HG03571 (cell line): ENCODE data around the gene NPR3.

ENCODE experiments used
- ATAC-seq: cut with Tn5 transposase; IDR thresholded peaks from one replicate; pipeline ENCODE4 v1.9.1; 2021; ENCODE audit not compliant: unreplicated experiment

Gene NPR3

DNA sequence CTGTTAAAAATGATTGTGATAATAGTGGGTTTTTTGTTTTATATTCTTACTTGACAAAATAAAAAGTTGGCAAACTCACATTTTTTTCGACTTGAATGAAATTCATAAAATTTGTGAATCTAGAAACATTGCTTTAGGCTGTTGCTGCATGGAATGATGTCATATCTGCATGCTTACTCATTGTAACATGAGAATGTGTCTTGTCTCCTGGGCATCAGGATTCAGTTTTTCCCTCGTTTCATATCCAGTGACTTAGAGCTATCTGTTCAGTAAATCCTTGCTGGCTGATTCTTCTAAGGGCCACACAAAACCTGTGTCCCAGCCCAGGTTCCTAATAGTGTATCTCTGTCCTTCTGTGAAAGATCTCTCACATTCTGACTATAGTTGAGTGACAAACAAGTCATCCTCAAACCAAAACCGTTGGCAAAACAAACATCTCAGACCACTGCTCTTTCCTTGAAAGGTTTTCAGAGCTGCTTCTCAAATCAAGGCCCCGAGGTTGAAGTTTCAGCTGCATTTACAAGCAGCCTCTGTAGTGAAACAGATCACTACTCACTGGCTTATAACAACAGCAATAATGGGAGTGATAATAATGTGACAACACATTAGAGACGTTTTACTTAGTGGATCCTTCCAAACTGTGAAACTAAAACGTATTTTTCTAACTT, 95.0 kb downstream of the NPR3 start:
- no peak for ATAC-seq

DNA sequence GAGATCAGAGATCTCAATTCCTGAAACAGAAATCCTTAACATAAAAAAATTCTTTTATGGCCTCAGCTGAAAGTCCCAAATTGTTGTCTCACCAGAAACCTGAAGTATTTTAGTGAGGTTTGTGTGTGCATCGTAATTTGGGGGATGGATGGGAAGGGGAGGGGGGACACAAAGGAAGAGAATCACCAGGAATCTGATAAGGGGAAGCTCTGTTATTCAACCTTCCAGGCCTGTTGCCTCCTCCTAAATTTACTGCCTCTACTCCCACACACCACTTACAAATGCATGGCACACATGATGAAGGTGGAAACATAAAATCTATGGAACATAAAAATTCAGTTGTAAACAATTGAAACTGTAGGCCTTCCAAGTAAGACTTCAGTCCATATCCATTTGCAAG, 97.7 kb downstream of the NPR3 start:
- ATAC-seq = no peak

- ATAC-seq = no peak
Observed at GRCh38 chr5:32810804-32811203, 99.7 kb downstream of the NPR3 start.

DNA sequence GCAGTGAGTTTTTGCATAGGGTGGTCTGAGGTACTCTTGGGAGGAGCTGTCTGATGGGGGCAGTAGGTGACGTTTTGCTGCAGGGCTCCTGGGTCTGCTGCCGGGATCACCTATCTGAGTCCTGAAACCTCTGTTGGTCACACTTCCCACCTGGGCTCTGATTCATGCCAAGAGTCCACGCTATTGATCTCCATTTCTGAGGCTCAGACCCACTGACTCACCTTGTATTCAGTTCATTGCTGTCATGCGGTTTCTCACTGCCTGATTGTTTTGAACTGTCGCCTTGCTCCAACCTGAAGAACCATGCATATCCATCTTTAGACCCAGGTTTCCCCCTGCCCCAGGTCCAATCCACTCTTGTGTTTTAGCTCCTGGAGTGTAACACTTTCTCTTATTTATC, 101.3 kb downstream of the NPR3 start:
- ATAC-seq = no peak

GRCh38 chr5:32814141-32814540, 103.0 kb downstream of the NPR3 start:
- ATAC-seq = no peak

GRCh38 chr5:32814620-32815019, 103.5 kb downstream of the NPR3 start:
- no peak for ATAC-seq

DNA sequence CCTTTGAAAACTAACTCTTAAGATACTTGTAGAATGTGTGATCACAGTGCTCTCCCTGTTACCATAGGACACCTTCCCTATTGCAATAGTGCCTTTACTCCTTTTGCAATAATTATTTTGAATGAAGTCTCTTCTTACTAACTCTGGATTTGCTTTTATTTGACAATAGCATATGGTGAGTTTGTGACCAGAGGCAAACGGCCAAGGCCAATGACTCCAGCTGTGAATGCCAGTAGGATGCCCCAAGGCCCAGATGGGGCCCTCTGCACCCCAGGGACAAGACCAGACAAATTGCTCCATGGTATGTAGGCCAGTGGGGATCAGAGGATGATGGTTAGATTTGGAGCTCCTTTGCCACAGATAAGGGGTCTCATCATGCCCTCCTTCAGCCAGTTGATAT, 116.9 kb downstream of the NPR3 start:
- ATAC-seq = no peak

DNA sequence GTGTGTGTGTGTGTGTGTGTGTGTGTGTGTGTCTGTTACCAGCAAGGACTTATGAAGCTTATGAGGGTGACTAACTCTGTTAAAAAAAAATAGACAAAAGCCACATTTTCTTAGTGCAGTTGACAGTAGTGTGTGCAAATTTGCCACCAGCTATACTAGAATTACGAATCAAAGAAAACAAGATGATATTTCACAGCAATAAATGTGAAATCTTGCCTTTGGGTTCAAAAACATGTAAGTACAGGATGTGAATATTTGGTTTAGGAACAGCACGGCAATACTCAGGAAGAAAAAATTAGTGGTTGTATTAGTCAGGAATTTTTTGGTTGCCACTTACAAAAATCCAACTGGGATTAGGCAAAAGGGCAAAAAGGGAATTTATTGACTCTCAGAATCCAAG, 117.4 kb downstream of the NPR3 start:
- ATAC-seq = no peak

DNA sequence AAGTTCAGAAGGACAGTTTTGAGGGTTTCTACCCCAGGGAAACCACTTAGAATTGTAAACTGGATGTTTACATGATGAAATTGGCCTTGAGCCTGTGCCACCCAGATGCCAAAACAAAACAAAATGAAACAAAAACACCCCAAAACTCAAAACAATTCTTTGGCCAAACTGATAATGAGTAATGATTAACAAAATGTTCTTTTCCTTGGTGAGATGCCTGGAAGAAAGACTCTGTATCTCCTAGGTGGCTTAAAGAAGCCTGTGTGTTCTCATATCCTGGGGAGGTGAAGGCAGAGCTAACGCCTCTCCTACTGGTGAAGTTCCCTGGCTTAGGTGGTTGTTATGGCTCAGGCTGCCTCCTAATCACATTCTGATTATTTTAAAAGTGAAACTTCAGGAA, 120.5 kb downstream of the NPR3 start:
- no peak for ATAC-seq

GRCh38 chr5:32833127-32833526, 122.0 kb downstream of the NPR3 start:
- no peak for ATAC-seq

DNA sequence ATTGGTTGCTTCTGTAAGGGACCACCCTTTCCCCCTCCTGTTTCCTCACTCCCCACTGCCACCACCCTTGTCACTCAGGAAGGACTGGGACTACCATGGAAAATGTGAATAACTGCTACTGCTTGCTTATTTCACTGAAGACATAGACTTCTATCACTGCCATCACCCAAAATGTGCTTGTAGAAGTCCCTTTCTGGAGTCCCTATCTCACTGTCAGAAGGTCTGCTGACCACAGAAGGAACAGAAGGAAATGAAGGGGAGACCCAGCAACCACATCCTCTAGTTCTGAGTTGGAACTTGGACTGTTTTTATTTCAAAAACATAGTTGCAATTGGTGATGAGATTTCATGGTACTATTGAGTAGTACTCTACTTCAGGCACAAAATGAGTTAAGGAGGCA, 122.5 kb downstream of the NPR3 start:
- ATAC-seq = no peak

- no peak for ATAC-seq
Observed at GRCh38 chr5:32834251-32834650, 123.1 kb downstream of the NPR3 start.

DNA sequence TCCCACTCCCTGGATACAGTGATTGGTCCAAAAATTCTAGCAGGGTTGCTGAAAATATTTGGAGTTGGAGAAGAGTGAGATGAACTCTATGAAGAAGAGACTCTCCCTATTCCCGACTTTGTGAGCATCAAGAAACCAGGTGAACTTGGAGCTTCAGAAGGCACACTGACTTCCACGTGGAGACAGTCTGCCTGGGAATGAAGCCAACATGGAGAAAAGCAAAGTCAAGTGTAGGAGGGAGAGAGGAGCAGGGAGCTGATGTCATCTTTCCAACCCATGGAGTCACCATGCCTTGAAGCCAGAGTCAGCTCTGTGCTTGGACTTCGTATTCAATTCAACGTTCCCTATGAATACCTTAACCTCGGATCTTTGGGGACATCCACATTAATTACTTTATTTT, 125.1 kb downstream of the NPR3 start:
- ATAC-seq = no peak

DNA sequence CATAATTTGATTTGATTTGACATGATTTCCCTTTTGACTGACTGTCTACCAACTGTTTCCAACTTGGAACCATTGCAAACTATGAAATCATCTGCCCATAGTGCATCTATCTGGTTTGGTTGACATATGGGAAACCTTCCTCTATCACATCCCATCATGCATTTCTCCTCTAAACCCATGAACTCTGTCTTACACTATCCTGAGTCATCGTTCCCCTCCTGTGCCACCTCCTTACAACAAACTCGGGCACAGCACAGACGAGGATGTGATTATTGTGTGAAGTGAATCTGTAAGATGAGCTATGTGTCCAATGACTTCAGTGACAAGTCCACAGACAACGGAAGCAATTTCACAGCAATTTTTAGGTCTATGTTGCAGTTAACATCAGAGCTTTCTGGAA, 126.1 kb downstream of the NPR3 start:
- no peak for ATAC-seq

DNA sequence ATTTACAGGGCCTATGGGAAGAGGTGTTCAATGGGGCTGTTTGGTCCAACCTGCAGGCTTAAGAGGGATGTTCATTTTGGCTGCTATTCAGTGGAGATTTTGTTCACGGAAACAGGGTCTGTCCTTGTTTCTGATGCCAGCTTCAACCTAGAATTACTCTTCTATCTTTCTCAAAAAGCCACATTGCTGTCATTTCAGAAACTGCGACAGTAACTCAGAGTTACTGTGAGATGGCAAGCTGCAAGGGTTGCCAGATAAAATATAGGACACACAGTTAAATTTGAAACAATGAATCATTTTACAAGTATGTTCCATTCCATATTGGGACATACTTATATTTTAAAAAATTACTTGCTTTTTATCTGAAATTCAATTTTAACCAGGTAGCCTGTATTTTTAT, 128.0 kb downstream of the NPR3 start:
- no peak for ATAC-seq

DNA sequence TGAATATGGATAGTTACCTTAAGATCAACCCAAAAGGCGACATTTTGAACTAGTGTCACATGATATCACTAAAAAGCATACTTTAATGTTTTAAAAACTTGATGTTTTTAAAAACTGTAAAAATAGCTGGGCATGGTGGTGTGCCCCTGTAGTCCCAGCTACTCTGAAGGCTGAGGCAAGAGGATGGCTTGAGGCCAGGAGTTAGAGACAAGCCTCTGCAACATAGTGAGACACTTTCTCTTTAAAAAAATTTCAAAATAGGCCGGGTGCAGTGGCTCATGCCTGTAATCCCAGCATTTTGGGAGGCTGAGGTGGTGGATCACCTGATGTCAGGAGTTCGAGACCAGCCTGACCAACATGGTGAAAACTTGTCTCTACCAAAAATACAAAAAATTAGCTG, 129.5 kb downstream of the NPR3 start:
- no peak for ATAC-seq
